NK-92 (cell line): ENCODE results near the gene GUCY2D.

Experiments used
- DNase-seq: peaks from one replicate; lab custom pipeline; 2025; ENCODE audit not compliant: unreplicated experiment; lab: John Stamatoyannopoulos, UW

Gene GUCY2D

GRCh38 chr17:8063761-8064534 lies 61.5 kb downstream of the GUCY2D start:
- DNase-seq = no peak

GRCh38 chr17:8064561-8065019 lies 62.2 kb downstream of the GUCY2D start:
- DNase-seq = no peak

- no peak for DNase-seq
Measured at GRCh38 chr17:8066841-8067775, 64.7 kb downstream of the GUCY2D start.

GRCh38 chr17:8067806-8068205 lies 65.4 kb downstream of the GUCY2D start:
- no peak for DNase-seq

GRCh38 chr17:8068736-8069586 lies 66.5 kb downstream of the GUCY2D start:
- no peak for DNase-seq

- no peak for DNase-seq
Measured at GRCh38 chr17:8069587-8069860, 67.1 kb downstream of the GUCY2D start.
